HTERT RPE-1 (cell line): Measurements from ENCODE around the gene SS18L1.

Experiments used
- in situ Hi-C: fragments of 300-500 bp; cut with MboI; formaldehyde crosslinking; loops from 4 replicates; pipeline ENCODE4 v1.14.3; 2020; ENCODE audit warnings: low sequenced_read_pairs

The SS18L1 gene

DNA sequence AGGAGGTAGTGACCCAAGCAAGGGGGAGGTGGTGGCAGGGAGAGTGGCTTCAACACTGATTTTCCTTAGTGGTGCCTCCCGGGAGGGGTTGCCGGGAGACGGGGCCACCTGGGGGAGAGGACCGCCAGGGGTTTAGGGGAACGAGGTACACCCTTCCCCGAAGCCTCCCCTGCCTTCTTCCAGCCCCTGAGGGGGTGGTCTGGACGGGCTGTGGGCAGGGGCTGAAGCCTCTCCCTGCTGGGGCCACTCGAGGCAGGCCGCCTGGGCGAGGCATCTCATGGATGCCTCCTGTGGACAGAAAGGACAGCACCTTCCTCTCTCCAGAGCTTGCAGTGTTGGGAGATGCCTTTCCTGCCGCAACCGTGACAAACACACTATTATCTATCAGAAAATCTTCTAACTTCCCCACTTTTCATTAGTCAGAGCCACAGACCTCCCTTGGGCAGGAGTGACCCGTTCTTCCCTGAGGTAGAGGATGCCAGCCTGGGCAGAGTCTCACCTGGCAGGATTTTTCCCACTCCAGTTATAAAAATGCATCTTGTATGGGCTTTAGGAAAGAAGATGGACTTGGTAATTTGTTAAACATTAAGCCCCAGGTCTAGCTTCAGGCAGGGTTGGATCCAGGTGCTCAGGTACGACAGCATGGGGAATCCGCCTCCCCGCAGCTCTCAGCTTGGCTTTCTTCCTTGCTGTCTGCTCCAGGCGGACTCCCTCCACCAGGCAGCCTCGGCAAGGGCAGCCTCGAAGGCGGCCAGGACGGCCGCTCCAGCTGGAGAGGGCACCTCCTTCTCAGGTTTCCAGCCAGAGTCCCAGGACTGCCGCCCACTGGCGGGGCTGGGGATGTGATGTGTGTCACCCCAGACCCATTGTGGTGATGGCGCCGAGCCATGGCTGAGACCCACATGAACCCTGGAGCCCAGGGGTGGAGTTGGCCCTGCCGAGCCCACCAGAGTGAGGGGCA is 65.5 kb downstream of the SS18L1 start:
- in situ Hi-C loops: no loop called here

DNA sequence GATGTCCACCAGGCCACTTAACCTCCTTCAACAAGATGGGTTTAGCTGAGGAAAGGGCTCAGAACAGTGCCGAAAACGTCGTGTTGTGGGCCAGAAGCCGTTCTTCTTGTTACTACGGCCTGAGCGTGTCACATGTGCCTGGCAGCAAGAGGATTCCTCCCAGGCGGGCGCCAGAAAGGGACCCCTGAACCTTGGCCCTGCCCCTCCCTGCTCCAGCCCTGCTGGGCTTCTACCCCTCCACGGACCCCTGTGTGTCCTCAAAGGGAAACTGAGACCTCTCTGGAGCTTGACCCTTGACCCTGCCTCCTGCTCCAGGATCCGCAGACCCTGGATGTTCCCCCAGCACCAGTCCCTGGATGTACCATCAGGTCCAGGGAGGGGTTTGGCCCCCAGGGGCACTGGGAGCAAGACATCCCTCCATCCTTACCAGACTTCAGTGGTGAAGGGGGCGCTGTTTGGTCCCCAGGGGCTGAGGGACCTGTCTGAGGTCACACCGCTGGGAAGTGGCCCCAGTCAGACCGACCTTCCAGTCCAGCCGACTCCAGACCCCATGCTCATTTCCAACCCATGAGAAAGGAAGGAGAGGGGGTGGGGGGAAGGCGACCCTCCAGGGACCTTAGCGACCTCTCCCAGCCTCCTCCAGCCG is 66.4 kb downstream of the SS18L1 start:
- in situ Hi-C loops: no loop called here

DNA sequence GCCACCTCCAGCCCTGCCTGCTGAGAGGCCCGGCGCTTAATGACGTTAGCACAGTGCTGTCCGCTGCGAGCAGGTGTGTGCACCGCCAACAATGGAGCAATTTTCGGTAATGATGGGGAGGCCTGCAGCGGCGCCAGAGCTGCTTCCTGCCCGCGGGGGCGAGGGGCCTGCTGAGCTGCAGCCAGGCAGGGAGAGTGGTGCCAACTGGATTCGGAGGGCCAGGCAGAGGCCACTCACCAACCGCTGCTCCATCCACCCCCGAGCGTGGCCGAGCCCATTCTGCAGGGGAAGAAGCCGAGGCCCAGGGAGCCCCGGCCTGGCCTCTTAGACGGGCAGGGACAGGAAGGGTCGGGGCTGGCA is 66.9 kb downstream of the SS18L1 start:
- in situ Hi-C loops: no loop called here

DNA sequence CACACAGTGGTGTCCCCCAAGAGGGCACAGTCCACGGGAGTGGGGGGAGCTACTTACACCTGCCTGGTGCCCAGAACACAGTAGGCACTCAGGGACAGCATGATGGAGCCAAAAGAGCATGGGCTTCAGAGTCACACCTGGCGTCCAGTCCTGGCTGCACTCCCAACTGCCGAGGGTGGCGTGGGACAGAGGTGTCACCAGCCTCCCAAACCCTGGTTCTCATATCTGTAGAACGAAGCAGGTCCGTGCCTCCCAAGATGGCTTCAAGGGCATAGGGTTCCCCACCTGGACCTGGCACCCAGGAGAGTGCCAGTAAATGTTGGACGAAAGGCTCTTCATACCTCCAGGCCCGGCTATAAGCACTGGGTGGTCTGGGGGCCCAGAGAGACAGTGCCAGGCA is 67.6 kb downstream of the SS18L1 start:
- in situ Hi-C loops: no loop called here

DNA sequence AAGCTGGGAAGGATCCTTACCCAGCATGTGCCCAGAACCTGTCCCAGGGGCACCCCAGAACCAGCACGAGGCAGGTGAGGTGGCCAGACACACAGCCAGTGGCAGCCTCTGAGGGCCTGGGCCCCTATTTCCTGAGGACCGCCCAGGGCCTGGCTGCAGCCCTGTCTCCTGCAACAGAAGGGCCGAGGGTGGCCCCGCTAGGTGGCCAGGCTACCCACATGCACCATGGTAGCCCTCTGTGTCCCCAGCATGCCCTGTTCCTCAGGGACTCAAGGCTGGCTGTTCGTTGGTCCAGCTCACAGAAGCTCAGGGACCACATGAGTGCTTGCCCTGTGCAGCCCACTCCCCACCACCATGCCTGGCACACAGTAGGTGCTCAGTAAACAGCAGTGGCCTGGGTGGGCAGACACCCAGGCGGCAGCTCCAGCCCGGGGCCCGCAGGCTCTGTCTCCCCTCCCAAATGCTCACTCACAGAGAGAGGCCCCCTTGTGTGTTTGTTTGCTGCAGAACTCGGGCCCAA is 68.3 kb downstream of the SS18L1 start:
- in situ Hi-C loops: no loop called here

DNA sequence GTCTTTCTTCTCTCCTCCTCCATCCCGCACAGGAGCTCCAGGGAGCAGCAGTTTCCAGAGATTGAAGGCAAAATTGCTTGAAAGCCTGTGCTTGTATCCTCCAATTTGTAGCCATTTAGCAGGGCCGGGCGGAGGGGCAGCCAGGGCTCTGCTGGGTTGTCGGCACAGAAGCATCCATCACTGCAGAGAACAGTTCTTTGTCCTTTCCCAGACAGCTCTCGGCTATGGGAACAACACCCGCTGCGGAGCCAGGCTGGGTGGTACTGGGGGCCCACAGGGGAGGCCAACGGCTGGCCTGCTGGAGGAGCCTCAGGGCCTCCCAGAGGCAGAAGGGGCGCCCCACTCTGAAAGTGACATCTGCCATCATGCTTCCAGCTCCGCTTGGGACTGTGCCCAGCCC is 68.7 kb downstream of the SS18L1 start:
- in situ Hi-C loops: no loop called here

DNA sequence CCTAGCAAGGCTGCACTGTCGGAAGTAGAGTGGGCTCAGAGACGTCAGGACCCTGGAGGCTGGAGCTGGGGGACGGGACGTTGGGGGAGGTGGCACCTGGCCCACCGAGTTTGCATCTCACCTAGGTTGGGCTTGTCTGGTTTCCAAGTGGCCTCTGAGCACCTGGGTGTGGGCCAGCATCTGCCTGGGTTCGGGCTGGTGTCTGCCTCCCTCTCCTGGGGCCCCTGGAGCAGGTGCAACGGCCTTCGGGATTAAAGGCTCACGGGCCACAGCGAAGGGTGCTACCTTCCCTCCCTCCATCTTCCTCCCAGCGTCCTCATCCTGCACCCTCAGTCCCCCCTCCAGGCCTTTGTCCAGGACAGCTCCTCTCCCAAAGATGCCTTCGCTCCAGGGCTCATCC is 70.5 kb downstream of the SS18L1 start:
- in situ Hi-C loops: no loop called here

DNA sequence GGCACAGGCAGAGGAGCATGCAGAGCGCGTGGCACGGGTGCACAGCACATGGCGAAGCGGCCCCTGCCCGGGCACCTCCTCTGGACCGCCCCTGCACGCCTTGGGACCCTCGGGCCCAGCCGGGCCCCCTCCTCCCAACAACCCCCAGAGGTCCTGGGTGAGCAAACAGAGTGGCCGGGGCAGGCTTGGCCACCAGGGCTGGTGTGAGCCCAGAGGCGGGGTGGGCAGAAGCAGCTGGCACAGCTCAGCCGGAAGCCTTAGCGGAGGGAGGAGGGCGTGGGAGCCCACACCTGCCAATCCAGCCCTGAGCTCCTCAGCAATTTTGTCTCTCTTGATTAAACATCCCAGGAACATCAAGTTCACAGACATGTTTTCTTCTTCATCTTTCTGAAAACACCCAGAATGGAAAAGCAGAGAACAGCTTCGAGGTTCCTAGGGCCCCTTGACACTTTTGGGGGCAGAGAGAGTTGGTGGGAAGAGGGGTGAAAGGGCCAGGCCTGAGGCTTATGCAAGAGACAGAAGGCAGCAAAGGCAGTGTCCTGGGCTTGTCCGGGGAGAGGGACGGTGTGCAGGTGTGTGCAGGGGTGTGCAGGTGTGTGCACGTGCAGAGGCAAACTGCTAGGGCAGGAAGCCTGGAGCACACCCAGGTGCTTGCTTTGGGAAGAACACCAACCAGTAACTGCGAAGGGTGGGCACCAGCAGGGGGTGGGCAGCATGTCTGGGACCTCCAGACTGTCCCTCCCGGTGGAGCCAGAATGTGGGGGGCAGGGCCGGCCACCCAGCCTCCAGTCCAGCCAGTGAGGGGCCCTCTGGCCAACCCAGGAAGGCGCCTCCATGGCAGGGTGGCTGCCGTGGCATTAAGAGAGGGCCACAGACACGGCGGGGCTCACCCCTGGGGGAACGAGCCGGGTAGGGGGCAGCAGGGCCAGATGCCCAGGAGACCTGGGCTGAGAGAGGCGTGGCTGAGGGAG is 71.7 kb downstream of the SS18L1 start:
- in situ Hi-C loops: no loop called here

DNA sequence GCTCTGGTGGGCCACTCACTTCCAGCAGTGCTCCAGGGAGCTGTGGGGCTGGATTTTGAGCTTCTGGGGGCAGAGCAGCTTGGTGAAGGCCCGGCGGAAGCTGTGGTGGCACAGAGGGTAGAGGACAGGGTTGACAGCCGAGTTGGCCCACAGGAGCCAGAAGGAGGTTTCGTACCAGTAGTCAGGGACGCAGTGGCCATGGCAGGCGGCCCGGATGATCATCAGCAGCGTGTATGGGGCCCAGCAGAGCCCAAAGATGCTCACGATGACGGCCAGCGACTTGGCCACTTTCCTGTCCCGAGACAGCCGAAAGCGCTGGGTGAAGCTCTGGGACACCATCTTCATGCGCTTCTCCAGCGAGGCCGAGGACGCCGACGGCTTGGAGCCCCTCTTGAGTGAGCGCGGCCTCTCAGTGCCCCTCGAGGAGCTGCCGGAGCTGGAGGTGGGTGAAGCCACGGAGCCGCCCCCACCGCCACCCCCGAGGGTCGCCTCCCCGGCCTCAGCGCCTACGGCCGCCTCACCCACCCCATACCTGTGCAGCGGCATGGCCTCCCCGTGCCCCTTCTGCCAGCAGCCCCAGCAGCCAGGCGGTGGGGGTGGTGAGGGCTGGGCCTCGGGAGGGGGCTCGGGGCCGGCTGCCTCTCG is 72.5 kb downstream of the SS18L1 start:
- in situ Hi-C loops: no loop called here

DNA sequence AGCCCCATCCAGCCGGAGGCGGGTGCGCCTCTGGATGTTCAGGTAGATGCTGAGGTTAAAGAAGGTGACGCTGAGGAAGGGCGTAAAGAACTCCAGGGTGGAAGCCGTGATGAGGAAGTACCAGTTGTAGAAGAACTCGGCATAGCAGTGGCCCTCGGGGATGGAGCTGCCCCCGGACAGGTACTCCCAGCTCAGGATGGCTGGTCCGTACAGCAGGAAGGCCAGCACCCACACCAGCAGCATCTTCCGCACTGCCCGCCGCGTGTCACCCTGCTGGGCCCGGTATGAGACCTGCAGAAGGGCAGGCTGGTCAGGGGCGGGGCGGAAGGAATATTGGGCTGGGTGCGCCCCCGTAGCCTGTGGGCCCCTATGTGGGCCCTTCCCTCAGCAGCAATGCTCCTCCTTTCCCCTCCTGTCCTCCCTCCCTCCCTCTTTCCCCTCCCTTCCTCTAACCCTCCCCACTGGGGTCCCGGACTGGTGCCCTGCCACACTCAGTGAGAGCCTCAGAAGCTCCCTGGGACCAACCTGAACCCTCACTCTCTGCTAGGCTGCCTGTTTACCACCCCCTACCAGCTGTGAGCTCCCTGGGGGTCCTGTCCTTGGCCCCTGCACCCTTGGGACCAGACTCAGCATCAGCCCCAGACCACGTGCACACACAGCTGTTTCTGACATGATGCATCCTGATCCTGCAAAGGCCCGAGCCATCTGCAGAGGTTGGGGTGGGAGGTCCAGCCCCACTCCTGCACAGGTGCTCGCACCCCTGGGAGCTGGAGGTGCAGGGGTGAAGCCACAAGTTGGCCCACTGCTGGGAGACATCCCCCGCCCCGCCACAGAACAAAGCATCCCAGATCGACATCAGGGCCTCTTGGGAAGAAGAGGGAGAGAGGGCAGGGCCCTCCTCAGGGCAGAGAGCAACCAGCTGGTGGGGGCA is 73.3 kb downstream of the SS18L1 start:
- in situ Hi-C loops: no loop called here

DNA sequence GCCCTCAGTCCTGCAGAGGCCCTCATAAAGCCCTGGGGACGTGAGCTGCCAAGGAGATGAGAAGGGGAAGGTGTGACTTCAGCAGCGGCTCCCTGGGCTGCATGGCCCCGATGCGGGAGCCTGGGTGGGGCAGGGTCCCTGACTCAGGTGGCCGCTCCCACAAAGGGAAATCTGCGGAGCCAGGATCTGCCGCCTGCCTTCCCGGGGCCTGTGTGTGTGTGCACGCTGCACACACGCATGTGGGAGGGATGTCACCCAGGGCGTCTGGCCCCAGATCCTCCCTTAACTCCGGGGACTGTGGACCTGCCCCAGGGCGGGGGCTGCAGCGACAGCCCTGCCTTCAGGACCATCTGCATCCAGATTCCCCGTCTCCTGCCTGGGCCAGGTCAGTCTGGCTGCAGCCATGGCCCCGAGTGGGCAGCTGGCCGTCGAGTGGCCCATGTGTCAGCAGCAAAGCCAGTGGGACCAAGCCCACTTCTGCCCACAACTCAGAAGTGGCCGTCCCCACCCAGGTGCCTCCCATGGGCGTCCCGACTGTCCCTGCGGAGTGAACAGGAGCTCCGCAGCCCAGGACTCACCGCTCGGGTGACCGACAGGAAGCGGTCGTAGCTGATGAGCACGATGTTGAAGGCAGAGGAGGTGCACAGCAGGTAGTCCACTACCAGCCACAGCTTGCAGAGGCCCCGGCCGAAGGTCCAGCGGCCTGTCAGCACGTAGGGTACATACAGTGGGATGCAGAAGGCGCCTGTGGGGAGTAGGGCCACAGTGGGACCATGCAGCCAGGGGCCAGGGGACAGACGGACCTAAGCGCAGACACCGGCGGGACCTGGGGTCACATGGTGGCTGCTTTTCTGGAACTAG is 74.6 kb downstream of the SS18L1 start:
- in situ Hi-C loops: no loop called here

DNA sequence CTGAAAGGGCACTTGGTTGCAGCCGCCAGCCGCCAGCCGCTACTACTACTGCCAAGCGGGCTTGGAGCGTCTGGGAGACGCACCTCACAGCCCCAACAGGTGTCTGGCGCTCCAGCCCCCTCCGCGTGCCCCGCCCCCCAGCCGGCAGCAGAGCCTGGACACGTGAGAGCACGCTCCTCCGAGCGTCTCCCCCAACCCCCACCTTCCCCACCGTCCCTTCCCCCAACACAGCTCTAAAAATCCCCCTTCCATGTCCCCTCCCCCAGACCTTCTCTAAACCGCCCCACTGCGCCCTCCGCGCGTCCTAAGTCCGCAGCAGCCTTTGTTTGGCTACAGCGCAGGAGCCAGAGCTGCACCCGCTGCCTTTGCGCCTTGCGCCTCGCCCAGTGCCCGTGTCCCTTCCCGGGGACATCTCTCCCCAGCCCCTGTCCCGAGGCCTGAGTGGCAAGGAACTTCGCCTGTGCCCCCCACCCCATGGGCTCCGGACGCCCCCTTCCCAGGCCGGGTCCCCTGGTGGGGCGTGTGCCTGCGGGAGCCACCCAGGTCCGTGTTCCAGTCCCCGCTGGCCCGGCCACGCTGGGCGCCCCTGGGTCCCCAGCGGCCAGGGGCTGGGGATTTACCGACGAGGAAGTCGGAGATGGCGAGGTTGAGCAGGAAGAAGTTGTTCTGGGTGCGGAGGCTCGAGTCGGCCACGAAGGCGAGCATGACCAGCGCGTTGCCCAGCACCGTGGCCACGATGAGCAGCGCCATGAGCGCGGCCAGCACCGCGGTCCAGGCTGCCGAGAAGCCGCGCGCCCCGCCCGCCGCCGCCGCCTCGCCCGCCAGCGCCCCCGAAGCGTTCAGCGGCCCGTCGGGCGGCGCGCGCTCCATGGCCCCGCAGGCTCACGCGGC is 75.8 kb downstream of the SS18L1 start:
- in situ Hi-C loops: no loop called here

DNA sequence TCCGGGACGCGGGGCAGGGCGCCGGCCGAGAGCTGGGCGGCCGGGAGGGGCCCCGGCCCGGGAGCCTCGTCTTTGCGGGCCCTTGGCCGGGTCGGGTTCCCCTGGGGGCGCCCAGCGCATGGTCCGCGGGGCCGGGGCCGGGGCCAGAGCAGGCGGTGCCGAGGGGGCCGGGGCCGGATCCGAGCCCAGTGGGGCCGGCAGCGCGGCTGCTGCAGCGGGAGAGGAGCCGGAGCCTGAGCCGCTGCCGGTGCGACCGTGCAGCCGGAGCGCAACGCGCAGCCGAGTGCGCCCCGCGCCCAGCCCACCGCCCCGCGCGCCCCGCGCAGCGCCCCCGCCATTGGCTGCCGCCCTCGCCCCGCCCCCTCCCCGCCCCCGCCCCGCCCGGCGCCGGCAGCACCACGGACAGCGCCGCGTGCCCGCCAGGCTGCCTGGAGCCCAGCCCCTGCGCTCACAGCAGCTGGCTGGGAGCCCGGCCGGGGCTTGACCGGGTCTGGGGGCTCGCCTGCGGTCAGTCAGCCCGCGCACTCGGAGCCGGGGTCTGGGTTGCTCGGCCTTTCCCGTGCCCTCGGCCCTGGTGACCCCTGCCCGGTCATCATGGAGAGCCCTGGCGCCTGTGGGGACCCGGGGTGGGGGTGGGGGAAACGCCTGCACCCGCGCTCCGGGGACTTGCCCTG is 76.6 kb downstream of the SS18L1 start, which contains the start of gene HRH3:
TSS of gene HRH3 (minus strand) at position 287 of the 674 bp plus-strand sequence. CDS start 308 bp downstream, outside the sequence.
- in situ Hi-C loops: no loop called here

DNA sequence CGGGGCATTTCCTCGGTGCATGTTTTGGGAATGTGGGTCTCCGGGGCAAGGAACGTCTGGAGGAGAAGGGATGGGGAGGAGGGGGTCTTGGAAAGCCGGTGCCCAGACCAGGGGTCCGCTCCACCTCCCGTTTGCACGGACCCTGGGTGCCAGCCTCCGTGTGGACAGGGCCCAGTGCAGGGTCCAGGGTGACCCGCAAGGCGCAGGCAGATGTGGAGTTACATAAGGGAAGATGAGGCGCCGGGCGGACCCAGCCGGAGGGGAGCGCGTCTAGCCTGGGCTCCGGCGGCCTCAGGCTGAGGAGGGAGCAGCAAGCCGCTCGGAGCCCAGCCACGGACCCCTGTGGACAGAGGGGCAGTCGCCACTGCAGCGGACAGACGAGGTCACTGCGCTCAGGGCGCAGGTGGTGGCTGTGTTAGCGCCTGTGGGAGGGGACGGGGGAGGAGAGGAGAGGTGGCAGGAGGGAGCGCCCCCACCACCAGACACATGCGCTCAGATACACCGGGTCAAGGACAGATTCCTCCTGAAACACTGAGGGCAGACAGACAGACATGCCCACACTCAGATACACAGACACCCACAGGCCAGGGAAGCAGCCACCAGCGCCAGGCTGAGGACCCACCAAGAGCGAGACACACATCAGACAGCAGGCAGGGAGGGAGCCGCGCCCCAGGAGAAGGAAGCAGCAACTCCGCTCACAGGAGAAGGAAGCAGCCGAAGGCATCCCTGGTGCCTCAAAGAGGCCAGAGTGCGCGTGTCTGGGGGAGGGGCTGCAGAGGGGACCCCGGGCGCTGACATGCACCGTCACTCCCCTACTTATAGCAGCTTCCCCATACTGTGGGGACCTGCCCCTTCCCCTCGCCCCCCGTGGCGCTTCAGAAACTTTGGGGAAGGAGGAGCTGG is 77.3 kb downstream of the SS18L1 start:
- in situ Hi-C loops: no loop called here

DNA sequence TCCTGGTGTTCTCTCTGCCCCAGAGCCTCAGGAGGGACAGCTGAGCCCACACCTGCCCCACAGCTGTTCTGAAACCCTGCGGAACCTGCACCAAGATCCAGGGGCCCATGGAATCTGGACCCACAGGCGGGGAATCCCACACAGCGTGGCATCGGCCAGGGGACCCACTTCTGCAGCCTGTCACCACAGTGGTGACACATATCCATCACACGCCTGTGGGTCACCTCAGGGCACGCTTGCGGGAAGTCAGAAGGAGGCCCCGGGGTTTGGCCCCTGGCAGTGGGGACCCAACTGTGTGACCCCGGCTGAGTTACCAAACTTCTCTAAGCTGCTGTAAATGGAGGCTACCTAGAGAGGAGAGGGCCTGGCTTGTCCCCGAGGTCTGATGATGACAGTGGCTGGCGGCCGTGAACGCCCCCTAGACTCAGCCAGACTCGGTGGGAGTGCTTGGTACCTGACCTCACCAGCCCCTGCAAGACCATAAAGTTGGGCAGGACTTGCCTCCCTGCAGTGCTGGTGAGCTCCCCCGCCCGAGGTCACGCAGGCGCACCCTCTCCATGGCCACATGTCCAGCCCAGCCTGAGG is 78.8 kb downstream of the SS18L1 start:
- in situ Hi-C loops: no loop called here
